ENCODE data around the gene RALB.

Gene RALB

GRCh38 chr2:120262761-120263428, 10.2 kb downstream of the RALB start:
- DNase-seq (ENCODE audit: low read depth), result no peak

GRCh38 chr2:120265006-120265405, 12.4 kb downstream of the RALB start:
- no peak for DNase-seq (ENCODE audit: low read depth)

DNA sequence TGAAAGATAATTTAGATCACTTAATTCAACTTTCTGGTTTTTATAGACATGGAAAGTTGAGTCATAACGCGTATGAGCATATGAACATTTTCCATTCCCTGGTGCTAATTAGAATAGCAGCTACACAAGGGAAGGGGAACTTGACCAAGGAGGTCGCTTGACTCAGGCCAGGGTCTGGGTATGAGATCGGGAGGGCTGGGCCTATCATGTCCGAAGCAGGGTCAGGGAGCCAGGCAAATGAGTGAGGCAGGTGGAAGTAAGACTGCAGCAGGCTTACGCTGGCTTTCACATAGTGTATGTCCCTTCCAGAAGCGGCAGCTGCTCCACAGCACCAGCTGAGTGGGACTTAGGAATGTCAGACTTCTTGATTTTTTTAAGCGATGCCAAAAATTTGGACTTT, 14.7 kb downstream of the RALB start:
- no peak for DNase-seq (ENCODE audit: low read depth)

DNA sequence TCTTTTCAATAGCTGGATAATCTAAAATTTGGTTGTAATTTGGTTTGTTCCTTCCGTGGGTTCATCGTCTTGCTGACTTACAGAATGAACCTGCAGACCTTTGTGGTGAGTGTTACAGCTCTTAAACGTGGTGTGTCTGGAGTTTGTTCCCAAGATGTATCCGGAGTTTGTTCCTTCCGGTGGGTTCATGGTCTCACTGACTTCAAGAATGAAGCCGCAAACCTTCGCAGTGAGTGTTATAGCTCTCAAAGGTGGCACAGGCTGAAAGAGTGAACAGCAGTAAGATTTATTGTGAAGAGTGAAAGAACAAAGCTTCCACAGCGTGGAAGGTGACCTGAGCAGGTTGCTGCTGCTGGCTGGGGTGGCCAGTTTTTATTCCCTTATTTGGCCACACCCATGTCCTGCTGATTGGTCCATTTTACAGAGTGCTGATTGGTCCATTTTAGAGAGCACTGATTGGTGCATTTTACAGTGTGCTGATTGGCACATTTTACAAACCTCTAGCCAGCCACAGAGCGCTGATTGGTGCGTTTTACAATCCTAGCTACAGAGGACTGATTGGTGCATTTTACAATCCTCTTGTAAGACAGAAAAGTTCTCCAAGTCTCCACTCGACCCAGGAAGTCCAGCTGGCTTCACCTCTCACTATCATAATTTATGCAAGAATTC, 16.6 kb downstream of the RALB start:
- DNase-seq (ENCODE audit: low read depth), result no peak

DNA sequence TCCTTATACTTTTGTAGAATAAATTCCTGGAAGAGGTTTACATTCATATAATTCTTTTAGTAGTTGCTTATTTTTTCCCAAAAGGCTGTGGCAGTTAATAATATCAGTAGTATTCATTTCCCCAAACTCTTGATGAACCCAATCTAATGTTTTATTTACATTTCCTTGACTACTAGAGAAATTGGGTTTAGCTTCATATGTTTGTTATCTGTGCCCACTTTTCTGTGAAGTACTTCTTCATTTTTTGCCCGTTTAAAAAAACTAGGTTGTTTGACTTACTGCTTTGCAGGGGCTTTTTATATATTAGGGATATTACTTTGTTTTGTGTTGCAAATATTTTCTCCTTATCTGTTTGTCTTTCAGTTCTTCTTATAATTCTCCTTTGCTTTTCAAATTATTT, 17.2 kb downstream of the RALB start:
- DNase-seq (ENCODE audit: low read depth), result no peak

DNA sequence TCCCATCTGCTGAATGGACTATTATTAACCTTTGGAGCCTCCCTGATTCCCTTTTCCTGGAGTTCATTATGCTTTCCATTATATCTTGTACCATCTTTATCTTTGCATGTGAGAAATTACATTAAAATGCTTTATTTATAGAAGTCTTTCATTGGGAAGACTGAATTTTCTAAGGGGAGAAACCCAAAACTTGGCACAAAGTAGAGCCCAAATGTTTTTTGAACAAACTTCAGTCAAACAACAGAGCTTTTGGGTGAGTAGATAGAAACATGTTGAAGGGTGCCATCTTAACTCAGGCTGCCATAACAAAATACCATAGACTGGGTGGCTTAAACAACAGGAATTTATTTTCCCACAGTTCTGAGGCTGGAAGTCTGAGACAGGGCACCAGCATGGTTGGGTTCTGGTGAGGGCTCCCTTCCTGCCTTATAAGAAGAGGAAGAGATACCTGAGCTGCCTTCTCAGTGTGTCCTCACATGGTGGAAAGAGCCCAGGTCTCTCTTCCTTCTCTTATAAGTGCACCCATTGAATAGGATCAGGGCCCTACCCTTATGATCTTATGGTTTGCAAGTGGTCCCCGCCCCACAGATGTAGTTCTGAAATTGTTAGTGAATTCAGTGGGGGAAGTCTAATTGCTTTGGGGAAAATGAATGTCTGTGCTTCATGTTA, 19.2 kb downstream of the RALB start:
- no peak for DNase-seq (ENCODE audit: low read depth)

GRCh38 chr2:120272763-120273481, 20.3 kb downstream of the RALB start:
- no peak for DNase-seq (ENCODE audit: low read depth)

DNA sequence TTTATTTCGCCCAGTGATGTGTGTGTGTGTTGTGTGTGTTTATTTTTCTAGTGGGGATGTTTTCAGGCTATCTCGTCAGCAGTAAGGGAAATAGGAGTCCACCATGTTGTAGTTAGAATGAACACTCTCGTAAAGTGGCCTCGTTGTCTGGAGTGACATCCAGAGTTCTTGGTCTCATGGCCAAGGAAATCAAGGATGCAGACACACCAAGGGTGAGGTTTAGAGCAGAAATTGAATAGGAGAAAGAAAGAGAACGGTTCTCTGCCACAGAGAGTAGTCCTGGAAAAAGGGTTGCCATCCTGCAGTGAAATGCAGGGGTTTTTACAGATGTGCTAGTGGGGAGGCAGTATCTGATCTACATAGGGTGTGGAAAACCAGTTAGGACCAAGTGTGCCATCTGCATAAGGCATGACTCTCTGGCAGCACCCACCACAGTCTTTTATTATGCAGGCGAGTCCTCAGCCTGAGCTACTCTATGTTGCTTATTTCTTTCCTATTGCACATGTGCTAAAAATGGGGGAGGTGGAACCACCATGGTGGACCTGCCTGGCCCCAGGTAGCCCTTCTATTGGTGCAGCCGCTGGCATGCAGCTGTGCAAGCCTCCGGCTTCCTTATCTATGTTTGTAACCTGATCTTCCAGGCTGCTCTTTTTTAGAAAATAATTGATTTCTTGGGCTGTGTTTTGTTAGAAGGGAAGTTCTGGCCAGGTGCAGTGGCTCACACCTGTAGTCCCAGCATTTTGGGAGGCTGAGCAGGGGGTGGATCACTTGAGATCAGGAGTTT, 23.2 kb downstream of the RALB start:
- no peak for DNase-seq (ENCODE audit: low read depth)

DNA sequence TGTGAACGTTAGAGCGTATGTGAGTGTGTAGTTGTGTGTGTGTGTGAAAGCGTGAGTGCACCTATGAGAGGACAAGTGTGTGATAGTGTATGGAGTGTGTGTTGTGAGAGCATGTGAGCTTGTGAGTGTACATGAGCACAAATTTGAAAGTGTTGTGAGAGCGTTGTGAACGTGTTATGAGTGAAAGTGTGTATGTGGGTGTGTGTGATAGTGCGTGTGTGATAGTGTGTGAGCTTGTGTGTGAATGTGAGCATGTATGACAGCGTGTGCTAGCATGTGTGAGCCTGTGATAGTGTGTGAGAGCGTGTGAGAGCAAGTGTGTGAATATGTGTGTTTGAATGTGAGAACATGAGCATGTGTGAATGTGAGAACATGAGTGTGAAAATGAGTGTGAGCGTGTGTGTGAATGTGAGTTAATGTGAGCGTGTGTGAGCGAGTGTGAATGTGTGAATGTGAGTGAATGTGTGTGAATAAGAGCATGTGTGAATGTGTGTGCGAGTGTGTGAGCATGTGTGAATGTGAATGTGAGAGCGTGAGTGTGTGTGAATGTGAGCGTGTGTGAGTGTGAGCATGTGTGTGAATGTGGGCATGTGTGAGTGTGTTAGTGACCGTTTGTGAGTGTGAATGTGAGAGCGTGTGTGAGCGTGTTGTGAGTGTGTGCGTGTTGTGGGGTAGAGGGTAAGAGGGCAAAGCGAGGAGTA, 25.0 kb downstream of the RALB start:
- no peak for DNase-seq (ENCODE audit: low read depth)

DNA sequence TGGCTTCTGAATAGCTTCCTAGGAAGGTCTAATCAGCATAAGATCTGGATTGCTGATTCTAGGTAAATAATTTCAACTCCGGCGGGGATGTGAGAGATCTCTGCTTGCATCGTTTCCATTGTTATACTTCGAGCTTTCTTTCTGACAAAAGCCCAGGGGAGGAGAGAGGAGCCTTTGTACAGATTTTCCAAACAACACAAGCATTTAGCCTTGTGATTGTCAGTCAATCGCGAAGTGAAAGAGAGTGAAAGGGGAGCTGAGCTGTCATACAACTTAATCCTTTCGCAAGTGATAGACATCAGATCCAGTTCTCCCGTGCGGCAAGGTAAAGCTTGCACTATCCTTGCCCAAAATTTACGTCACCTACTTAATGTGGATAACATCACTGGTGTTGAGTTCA, 26.2 kb downstream of the RALB start:
- no peak for DNase-seq (ENCODE audit: low read depth)

DNA sequence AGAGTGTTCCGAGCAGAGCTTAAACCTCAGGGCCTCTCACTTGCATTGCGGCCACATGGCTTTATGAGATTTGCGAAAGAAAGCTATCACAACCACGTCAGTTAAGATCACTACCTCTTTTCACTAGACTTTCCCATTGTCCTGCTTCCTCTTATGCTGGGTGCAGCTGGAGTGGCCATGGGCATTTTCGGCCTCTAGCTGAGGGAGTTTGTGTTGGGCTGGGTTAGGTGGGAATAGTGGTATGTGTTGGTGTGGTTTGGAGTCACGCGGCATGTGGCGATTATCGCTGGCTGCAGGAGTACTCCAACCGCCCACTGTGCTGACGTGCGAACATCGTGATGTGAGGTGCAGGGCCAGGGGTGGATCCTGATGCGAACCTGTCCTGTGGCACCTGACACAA, 27.1 kb downstream of the RALB start:
- DNase-seq (ENCODE audit: low read depth), result no peak

- DNase-seq (ENCODE audit: low read depth), result no peak
Observed at GRCh38 chr2:120283649-120284048, 31.0 kb downstream of the RALB start.

DNA sequence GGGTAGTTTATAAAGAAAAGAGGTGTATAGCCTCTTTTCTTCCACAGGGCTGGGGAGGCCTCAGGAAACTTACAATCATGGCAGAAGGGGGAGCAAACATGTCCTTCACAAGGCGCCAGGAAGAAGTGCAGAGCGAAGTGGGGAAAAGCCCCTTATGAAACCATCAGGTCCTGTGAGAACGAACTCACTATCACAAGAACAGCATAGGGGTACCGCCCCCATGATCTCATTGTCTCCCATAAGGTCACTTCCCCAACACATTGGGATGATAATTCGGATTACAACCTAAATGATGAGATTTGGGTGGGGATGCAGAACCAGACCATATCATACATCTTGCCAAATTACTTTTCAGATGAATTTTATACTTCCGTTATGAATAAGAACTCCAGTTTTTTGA, 32.4 kb downstream of the RALB start:
- DNase-seq (ENCODE audit: low read depth), result no peak

- no peak for DNase-seq (ENCODE audit: low read depth)
Observed at GRCh38 chr2:120287183-120288015, 34.7 kb downstream of the RALB start.

GRCh38 chr2:120288016-120288373, 35.3 kb downstream of the RALB start:
- no peak for DNase-seq (ENCODE audit: low read depth)

DNA sequence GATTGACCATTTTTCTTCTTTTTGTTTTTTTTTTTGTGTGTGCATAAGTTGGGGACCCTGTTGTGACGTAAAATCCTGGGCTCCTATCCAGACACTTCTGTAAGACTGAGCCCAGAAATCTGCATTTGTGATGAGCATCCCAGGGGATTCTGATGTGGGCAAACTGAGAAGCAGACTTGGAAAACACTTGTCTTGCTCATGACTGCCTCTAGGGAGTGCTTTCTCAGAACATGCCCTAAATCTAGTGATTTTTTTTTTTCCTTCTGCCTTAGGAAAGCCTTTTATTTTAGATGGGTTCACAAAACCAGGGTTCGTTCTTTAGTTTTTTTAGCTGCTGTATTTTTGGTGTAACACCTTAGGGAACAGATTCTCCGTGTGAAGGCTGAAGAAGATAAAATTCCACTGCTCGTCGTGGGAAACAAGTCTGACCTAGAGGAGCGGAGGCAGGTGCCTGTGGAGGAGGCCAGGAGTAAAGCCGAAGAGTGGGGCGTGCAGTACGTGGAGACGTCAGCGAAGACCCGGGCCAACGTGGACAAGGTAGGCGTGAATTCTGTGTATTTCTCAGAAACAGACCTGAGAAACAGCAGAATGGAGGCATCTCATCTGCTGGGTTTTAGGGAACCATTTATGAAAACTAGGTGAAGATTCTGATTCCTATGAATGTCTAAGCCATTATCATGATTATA, 36.7 kb downstream of the RALB start:
- DNase-seq (ENCODE audit: low read depth), result no peak

DNA sequence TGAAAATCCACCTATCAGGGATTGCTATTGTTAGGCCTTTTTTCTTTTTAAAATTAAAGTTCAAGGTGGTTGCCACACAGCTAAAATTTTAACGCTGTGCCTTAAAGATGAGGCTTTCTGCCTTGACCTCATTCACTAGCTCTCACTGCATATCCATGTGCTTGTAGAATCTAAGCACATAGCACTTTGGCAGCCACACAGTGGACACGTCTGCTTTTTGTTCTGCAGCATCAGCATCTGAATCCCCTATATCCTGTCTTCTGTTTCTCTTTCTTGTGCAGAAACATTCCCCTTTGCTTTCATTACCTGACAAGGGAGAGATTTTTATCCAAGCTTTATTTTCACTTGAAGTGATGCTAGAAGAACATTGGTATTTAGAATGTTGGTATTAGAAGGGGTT, 38.1 kb downstream of the RALB start:
- DNase-seq (ENCODE audit: low read depth), result no peak

DNA sequence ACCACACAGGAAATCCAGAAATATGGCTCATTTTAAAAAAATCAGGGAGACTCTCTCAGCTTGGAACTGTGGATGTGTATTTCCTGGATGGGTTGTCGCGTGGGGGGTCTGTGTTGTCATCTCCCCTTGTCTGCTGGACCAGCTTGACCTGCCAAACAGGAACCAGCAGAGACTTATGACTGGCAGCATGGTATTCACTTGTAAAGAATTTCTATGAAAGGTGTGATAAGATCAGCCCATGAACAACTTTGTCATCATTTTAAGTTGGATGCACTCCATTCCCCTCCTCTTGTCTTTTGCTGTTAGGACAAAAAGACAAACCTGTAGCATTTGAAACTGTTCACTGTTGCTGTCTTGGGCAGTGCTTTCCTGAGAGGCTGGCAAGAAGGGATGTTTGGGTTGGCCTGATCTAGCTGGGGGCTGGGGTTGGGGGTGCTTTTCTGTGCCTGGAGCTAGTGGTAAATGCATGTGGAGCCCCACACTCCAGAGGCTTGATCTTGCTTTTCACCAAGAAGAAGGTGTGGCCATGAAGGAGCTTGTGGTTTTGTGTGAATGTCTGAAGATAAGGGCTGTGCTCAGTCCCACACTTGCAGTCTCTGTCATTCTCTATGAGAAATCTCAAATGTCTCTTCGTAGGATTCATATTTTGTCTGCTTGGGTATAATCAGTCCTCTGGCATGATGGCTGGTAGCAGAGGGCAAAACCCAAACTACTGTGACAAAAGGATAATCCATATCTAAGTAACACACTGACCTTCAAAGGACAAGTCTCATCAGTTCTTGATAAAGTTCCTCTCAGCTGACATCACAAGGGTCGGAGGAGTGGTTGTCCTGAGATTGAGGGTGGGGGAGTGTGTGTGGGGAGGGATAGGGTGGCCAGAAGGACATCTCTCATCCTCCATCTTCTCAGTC, 39.0 kb downstream of the RALB start:
- no peak for DNase-seq (ENCODE audit: low read depth)
